Renal cortex interstitium (tissue), 11 donors: ENCODE data around the gene NIPSNAP3A. TPM values are rescaled to one million over a fixed set of nuclear protein-coding genes. Genes with fewer than 3 reads are reported as not detected.

Source experiments
- DNase-seq, 11 donors: peaks; one replicate each; pipeline ENCODE4 v3.0.0-alpha.2; 2013; ENCODE audit warnings: low read depth in 9 of 11, low spot score in 4 of 11; ENCODE audit errors: extremely low read depth in 1 of 11
- polyA plus RNA-seq, 3 donors: library from polyadenylated mRNA; unstranded; fragments of 120-200 nt; gene quantifications; one replicate each; pipeline ENCODE4 v1.2.1, GENCODE V29; 2013; ENCODE audit not compliant: insufficient read length in 3 of 3

The NIPSNAP3A gene
- polyA plus RNA-seq, 3 donors, result 46.8 to 60.2 (median 48.4) TPM

DNA sequence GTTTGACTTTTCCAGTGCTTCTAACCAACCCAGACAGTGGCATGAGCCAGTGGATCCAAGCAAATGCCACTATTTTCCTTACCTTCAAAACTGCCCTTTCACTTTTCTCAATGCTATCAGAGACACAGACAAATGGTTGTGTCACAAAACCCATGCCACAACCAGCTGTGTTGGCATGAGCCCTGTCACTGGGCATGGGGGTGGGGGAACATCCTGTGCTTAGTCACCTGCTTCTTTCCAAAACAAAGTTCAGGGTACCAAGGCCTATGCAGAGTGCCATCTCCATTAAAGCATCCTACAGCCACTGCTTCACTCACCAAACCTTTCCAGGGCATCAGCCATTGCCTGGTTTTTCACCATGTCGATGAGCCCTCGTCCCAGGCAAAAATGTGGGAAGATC is 46.6 kb downstream of the NIPSNAP3A start:
- no peak for DNase-seq

GRCh38 chr9:104795082-104795481 is 47.6 kb downstream of the NIPSNAP3A start:
- DNase-seq, result no peak

DNA sequence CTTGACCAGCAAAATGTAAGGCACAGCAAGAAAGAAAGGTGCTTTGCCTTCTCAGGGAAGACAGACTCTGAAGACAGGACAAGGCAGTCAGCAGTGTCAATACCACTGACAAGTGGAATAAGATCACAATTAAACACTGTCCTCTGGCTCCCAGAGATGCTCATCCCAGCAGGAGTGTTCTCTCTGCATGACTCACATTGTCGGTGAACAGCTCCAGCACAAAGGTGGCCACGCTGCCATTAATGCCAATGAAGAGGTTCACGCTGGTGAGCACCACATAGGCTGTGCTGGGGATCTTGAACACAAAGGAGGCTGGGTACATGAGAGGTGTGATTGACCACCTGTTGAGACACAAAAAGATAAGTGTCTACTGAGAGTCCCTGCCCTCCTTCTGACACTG is 48.4 kb downstream of the NIPSNAP3A start:
- no peak for DNase-seq

GRCh38 chr9:104798209-104798995 is 50.9 kb downstream of the NIPSNAP3A start:
- no peak for DNase-seq

GRCh38 chr9:104800068-104800785 is 52.7 kb downstream of the NIPSNAP3A start:
- no peak for DNase-seq

GRCh38 chr9:104802110-104802509 is 54.6 kb downstream of the NIPSNAP3A start:
- no peak for DNase-seq

DNA sequence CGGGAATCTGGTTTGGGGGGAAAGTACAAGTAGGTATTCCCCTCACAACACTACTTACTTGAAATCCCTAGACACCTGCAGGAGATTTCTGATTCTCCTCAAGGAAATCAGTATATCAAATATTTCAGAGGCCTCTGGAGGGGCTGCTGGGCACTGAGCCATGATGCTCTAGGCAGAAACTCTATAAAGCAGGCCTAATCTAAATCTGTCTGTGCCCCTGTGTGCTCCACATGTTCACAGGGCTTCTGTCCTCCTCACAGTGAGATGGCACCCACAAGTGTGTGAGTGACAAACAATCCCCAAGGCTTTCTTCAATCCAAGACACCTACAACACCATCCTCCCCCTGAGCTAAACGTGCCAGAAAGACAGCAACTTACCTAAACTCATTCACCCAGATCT is 55.4 kb downstream of the NIPSNAP3A start:
- DNase-seq, result no peak

GRCh38 chr9:104805441-104805840 is 58.0 kb downstream of the NIPSNAP3A start:
- DNase-seq, result no peak

DNA sequence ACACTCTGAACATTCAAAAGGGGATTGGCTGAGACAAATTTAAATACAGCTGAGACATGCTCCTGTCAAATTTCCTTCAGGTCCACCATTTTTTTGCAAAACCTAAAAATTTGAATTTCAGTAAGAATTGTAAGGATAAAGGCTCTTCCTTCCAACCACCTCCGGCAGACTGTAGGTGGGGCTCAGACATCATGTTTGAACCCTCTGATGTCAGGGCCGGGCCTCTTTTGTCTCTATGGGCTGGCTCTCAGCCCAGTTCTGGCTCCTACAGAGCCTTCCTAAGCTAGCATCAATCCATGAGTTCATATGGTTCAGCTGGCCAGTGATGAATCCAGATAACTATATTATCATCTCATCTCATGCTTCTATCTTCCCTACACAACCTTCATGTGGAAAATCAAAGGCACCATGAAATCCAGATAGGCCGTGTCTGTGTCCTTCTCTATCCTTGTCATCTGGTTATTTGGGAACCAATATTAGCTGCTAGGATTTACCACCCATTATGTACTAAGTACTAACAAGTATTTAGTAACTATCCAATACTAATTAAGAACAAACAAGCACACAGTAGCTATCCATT is 60.6 kb downstream of the NIPSNAP3A start:
- no peak for DNase-seq

Other genes starting within 250 kb of the NIPSNAP3A start
- gene OR13F1, start 243.4 kb upstream of the NIPSNAP3A start, polyA plus RNA-seq, result not detected
- gene OR13C4, start 220.5 kb upstream of the NIPSNAP3A start, polyA plus RNA-seq, result not detected
- not detected for gene OR13C3, start 210.8 kb upstream of the NIPSNAP3A start, polyA plus RNA-seq
- not detected for gene OR13C8, start 178.5 kb upstream of the NIPSNAP3A start, polyA plus RNA-seq
- gene OR13C5, start 148.3 kb upstream of the NIPSNAP3A start, polyA plus RNA-seq, result not detected
- gene OR13C2, start 142.1 kb upstream of the NIPSNAP3A start, polyA plus RNA-seq, result not detected
- gene OR13C9, start 129.5 kb upstream of the NIPSNAP3A start, polyA plus RNA-seq, result not detected
- gene OR13D1, start 53.2 kb upstream of the NIPSNAP3A start, polyA plus RNA-seq, result not detected
- 10 to 100 TPM in 2 of 3 donors, 1 to 10 TPM in 1; 9.2 to 16.3 (median 12.6) TPM for gene NIPSNAP3B, start 16.4 kb downstream of the NIPSNAP3A start, polyA plus RNA-seq
- gene ABCA1, start 180.5 kb downstream of the NIPSNAP3A start, polyA plus RNA-seq, result 10 to 100 TPM in 1 of 3 donors, 1 to 10 TPM in 2; 9.6 to 10.3 (median 9.6) TPM